Cardiac fibroblast (primary cell): ENCODE measurements around the gene TRMT1.
A peak's percentile ranks its signal among the peaks of the same experiment; 100 is the strongest.

Experiments used
- DNase-seq, 2 donors: peaks; one replicate each; pipeline versions ENCODE4 v3.0.0 to v3.0.0-alpha.2; 2010; ENCODE audit warnings: low read depth in 2 of 2
- H3K4me3 ChIP-seq, 2 donors: replicated peaks in 1 of 2; 1 replicate in 1 of 2; 2 replicates in 1 of 2; pipeline ENCODE4 v1.5.1; 2011; ENCODE audit warnings: low read depth in 2 of 2, low read length in 2 of 2, mild to moderate bottlenecking in 2 of 2, moderate library complexity in 1 of 2
- TF ChIP-seq, protein P1 (sequence below): IDR thresholded peaks from one replicate; pipeline ENCODE4 v1.5.1; 2011; ENCODE audit warnings: low read depth, mild to moderate bottlenecking, low read length, inconsistent platforms

TRMT1 gene

DNA sequence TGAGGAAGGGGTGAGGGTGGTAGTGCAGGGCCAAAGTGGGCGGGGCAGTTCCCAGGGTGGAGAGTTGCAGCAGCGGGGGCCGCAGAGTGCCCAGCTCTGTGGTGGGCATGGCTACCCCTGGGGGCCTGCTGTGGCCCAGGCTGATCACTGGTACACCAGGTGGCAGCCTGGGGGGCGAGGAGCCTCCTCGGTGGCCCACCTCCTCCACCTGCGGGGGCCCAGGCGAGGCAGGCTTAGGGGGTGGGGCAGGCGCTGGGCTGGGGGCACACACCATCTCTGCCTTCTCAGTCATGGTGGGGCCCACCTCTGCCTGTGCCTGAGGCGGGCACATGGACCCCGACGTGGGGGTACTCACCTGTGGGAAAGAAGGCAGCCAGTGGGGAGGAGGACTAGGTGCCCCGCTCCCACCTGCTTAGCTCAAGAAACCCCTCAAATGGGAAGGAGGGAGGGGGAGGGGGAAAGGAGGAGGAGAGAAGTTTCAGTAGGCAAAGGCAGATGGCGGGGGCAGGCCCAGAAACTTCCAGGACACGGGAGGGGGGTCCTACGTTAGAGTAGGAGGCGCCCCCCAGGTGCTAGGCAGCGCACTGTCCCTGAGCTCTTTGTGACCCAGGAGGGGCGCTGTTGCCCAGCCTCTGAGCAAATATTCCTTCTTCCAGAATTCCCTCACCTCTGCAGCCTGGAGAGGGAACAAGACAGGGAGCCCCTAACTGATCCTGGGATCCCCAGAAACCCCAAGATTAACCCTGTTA is 15.5 kb downstream of the TRMT1 start:
- TF ChIP-seq, protein P1, sequence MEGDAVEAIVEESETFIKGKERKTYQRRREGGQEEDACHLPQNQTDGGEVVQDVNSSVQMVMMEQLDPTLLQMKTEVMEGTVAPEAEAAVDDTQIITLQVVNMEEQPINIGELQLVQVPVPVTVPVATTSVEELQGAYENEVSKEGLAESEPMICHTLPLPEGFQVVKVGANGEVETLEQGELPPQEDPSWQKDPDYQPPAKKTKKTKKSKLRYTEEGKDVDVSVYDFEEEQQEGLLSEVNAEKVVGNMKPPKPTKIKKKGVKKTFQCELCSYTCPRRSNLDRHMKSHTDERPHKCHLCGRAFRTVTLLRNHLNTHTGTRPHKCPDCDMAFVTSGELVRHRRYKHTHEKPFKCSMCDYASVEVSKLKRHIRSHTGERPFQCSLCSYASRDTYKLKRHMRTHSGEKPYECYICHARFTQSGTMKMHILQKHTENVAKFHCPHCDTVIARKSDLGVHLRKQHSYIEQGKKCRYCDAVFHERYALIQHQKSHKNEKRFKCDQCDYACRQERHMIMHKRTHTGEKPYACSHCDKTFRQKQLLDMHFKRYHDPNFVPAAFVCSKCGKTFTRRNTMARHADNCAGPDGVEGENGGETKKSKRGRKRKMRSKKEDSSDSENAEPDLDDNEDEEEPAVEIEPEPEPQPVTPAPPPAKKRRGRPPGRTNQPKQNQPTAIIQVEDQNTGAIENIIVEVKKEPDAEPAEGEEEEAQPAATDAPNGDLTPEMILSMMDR: peak; percentile 28
- H3K4me3 ChIP-seq: no peak overlapping the region
- DNase-seq: no peak

DNA sequence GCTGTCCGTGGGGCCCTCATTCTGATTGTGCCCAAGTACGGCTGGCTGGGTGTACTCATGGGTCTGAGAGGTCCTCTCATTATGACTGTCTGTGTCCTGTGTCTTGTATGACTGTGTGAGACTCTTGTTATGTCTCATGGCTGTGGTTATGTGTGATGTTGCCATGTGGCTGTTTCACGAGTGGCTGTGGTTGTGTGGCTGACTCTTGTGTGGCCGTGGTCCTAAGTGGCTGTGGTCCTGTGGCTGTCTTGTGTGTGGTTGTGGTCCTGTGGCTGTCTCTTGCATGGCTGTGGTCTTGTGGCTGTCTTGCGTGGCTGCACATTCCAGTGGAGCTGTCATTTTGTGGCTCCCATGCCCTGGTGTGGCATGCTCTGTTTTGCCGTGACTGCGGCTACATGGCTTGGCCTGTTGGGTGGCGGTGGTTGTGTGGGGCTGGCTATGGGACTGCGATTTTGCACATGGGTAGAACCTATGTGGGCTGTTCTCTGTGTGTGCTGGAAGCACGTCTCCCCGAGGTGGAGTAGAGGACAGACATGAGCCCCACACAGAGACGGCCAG is 16.4 kb downstream of the TRMT1 start:
- peak in 1 of 2 donors; percentile 22 for DNase-seq
- TF ChIP-seq, protein P1: no peak
- no peak overlapping the region for H3K4me3 ChIP-seq

DNA sequence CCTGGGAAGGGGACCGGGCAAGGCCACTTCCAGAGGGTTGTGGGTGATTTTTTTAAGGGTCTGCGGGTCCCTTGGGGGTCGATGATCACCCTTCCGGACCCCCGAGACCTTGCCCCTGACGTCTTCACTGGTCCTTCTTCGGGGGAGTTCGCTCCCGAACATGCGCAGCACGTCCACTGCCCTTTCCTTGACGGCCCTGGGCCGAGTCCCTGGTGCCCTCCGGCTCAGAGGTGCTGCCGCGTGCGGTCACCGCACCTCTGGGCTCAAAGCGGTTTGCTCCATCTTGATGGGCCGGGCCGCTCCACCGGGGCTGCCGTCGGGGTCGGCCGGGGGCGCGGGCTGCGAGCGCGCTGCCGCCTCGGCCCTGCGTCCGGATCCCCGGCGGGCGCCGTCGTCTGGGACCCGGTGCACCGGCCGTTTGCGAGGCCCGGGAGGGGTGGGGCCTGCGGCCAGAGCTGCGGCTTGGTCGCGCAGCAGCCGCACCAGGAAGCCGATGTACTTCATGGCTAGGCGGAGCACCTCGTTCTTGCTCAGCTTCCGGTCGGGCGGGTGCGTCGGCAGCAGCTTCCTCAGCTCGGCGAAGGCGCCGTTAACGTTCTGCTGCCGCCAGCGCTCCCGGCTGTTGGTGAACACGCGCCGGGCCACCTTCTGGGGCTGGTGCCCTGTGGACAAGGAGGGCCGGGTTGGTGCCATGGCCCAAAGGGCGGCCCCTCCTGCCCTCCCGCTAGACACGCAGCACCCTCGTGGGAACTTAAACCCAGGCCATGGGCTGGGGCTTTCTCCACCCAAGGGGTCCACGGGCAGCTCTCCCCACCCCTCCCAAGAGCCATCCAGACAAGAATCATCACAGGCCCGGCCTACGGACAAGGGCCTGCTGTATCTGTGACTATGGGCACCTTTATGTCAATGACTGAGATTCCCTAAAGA is 17.2 kb downstream of the TRMT1 start:
- peak; percentile 62 to 64 for DNase-seq
- TF ChIP-seq, protein P1: no peak
- H3K4me3 ChIP-seq: peak overlapping the region in 1 of 2 donors; percentile 10

DNA sequence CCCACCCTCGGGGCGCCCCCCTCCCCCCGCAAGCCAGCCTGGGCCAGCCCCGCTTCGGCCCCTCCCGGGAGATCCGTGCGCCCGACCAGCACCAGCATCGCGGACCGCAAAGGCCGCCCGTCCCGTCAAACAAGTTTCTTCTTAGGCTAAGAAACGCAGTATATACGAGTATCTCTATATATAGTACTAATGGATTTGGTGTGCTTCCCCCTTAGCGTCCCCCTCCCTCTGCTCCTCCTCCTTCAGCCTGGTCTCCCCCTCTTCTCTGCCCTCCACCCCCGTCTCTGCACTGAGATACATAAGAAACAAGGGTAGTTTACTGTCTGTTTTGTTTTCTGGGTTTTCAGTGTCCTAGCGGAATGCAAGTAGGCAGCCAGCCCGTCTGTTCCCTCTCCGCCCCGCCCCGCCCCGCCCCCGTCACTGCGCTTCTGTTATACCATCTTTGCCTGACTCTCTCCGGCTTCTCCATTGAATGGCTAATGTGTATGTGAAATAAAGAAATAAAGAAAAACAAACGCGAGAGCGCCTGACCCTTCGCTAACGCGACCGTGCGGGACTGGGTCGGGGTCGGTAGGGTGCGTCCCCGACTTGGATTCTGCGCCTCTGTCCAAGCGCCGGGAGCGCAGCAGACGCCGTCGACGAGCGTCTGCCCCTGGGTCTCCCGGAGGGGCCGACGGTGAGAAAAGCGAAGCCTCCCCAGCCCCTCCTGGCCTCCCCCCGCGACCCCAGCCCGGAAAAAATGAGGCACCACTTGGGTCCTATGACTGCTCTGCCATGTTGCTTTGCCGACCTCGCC is 18.1 kb downstream of the TRMT1 start:
- H3K4me3 ChIP-seq: peak overlapping the region in 1 of 2 donors; percentile 28
- DNase-seq: peak; percentile 65 to 73
- TF ChIP-seq, protein P1: no peak

- H3K4me3 ChIP-seq: peak overlapping the region in 1 of 2 donors; percentile 18
- no peak for DNase-seq
- TF ChIP-seq, protein P1: no peak
Observed at GRCh38 chr19:13097463-13098258, 18.9 kb downstream of the TRMT1 start.
